CD1c-positive myeloid dendritic cell (primary cell): Measurements from ENCODE around the gene PIK3R5.

Experiments
- DNase-seq: peaks from one replicate; pipeline ENCODE4 v3.0.0-alpha.2; 2016; ENCODE audit errors: extremely low spot score

PIK3R5 gene

DNA sequence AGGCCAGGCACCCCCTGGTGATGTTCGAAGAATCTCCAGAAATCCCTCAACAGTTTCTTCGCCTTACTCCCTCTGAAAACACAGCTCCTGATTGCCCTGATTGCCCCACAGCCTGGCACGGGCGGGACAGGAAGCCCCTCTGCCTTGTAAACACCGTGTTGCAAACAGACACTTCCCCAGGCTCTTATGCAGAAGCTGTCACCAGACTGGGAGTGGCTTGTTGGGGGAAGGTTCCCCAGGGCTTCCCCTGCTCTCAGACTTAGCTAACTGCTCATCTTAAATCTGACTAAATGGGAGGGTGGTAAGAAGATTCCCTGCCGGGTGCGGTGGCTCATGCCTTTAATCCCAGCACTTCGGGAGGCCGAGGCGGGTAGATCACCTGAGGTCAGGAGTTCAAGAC, 11.2 kb downstream of the PIK3R5 start:
- DNase-seq, result peak; percentile 95

DNA sequence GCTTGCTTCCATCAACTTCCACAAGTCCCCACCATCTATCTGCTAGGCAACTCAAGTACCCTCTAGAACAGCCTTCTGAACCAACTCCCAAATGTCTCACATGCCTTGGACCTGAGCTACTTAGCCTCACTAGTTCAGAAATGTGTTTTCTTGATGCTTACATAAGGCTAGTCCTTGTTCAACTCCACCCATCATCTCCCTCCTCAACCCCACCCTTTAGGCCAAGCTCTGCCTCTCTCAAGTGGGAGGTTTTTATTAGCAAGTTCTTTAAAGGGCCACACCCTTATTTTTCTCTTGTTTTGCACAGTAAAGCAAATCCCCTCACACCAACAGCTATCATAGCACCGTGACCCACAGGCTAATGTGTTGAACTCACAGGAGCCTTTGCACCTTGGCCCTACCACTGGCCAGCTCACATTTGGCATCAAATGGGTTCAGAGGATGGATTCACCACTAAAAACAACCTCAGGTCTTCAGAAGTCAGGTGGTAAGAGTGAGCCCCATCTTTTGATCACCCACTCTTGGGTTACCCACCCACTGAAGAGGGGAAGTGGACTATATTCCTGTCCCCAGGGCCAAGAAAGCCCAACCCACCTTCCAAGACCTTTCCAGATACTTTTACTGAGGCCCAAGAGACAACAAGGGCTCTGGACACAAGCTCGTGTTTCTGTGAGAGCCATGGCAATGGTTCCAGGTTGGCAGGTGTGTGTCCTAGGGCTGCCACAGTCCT, 12.2 kb downstream of the PIK3R5 start:
- DNase-seq, result peak; percentile 38

DNA sequence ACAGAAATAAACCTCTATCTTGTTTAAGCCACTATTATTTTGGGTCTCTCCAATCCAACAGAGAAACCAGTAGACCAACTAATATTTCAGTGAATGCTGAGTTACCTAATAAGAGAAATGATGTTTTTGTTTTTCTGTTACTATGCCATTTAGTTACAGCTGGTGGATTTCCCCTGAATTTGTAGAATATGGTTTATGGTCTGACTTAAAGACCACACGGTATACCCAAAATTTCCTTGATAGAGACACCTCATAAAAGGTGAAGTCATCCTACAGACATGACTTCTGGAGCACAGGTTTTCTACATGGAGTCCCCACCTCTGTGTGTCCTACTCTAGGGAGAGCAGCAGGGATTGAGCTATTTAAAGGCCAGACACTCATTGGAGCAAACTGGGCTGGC, 13.3 kb downstream of the PIK3R5 start:
- DNase-seq, result no peak

DNA sequence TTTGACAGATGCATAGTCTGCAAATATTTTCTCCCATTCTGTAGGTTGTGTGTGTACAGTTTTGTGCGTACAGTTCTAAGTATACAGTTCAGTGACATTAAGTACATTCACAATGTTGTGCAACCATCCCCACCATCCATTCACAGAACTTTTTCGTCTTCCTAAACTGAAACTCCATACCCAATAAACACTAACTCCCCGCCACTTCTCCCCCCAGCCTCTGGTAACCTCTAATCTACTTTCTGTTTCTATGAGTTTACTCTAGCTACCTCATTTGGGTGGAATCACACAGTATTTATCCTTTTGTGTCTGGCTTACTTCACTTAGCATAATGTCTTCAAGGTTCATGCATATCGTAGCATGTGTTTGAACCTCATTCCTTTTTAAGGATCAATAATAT, 14.3 kb downstream of the PIK3R5 start:
- no peak for DNase-seq

DNA sequence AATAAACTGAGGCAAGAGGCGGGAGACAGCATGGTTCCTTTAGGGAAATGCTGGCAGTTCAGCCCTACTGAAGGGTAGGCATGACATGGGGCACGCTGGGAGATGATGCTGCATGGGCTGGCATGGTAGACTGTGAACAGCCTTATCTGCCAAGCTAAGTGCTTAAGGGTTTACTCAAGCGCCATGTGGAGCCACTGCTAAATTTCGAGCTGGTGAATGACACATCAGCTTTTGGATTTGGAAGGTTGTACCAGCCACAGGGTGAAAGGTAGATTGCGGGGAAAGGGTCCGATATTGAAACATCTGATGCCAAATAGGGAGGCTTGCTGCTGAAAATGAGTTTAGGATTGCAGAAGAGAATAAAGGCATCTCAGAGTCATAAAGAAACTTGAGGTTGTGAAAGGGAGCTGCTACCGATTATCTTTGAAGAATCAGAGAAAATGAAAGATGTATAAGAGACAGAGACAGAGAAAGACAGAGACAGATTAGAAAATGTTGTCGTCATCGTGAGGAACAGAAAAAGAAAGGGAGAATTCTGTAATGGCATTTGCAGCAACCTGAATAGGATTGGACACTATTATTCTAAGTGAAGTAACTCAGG, 16.3 kb downstream of the PIK3R5 start:
- DNase-seq, result no peak

DNA sequence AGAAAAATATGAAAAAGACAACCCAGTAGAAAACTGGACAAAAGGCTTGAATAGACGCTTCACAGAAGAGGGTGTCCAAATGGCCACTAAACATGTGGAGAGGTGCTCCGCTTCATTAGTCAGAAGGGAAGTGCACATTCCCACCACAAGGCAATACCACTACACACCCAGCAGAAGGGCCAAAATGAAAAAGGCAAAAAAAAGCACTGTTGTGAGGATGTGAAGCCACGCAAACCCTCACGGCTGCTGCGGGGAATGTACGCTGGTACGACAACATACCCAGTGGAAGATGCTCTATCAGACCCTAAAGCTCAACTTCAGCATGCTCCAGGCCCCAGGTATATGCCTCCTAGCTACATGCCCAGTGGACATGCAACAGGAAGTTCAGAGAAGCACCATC, 17.0 kb downstream of the PIK3R5 start:
- DNase-seq, result no peak

DNA sequence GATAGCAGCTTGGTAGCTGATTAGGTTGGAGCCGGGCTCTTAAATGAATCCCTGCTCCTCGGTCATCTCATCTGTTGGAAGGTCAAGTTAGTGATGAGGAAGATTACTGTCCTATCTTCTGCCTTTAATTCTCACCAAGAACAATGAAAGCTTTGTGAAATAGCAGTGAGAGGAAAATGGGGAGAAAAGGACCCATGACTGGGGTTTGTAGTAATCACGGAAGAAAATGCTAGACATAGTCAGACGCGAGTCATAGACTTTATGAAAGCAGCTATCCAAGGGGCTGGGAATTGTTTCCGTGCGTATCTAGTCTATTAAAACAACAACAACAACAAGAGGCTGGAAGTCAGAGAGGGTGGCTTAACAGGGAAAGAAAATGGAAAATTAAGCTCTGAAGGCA, 18.3 kb downstream of the PIK3R5 start:
- no peak for DNase-seq

DNA sequence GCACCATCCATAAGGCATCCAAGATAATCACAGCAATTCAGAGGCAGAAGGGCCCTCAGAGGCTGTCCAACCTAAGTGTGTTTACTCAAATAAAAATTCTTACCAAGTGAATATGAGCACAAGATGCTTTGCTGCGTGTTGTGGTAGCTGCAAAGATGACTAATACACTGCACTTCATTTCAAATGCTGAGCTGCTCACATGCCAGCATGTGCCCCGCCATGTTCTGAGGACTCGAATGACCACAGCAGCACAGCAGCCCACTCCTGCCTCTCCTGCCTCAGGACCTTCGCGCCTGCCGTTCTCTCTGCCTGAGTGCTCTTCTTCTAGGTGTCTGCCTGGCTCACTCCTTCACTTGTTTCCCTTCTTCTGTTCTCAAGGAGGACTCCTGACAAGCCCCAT, 19.0 kb downstream of the PIK3R5 start:
- no peak for DNase-seq

DNA sequence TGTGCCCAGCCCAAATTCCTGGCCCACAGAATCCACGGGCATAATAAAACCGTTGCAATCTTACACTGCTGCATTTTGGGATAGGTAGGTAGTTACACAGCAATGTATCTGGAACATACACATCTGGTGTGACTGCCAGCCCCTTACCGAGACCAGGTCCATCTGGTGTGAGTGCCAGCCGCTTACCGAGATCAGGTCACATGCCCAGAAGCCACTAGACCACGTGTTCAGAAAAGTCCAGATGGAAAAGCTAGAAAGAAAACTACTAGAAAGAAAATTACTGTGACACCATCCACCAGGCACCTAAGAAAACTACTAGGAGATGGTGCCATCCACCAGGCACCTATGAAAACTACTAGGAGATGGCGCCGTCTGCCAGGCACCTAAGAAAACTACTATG, 19.4 kb downstream of the PIK3R5 start:
- DNase-seq, result no peak

DNA sequence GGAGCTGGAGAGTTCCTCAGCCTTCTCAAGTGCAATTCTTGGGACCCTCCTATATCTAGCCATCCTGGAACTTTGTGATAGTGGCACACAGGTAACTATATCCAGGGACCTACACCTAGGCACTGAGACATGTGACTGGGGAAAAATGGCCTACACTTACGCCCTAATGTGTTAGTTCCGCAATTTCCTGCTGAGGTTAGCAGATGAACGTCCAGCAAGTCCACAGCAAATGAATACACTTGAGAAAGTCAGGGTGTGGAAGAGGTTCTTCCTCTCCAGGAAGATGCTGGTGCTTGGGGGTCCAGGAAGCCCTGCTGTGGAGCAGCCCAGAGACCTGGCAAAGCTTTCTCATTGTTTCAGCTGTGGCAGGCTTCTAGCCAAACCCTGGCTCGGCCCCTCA, 20.8 kb downstream of the PIK3R5 start:
- DNase-seq, result peak; percentile 63

DNA sequence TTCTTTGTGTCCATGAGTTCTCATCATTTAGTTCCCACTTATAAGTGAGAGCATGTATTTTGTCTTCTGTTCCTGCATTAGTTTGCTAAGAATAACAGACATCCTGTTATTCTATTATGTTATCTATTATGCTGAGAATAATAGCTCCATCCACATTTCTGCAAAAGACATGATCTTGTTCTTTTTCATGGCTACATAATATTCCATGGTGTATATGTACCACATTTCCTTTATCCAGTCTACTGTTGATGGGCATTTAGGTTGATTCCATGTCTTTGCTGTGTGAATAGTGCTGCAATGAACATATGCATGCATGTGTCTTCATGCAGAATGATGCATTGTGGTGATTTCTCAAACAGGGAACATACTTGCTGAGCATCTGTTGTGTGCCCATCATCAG, 21.4 kb downstream of the PIK3R5 start:
- no peak for DNase-seq

DNA sequence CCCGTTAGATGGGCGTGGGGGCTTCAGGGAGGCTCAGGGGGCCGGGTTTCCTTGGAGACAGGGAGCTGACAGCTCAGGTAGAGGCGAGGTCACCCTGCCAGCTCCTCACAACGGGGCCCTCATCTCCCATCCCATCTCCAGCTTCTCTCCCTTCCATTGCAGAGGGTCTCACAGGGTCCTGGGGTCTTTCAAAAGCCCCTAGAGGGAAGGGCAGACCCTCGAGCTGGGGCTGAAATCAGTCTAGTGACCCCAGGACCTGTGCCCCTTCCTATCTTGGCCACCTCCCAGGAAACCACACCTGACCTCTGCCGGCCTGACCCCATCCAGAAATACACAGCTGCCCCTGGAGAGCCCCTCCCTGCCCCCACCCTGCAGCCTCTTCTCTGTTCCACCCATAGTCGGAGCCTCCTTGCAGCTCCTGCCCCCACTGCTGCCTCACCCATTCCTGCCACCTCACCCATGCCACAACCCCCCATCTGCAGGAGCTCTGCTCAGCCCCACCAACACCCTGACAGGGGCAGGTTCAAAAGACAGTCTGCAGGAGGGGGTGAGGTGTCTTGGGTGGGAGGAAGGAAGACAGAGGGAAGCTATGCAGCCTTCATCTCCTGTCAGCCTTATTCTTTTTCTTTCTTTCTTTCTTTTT, 23.4 kb downstream of the PIK3R5 start:
- DNase-seq, result no peak

DNA sequence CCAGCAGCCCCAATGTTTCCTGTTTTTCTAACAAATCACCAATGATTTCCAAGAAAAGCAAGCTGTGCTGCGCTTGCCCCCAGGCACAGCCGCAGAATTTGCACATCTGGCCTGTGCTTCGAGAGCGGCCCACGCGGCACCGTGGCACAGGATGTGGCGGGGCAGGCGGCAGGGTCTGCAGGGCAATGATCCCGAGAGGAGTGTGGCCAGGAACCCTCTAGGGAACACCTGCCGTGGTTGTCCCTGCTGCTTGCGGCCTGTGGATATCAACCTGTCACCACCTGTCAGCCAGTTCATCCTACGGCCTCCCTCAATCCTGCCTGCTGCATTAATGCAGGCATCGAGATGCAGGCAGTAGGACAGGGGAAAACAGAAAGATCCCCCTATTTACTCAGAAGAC, 24.0 kb downstream of the PIK3R5 start:
- DNase-seq, result peak; percentile 67

DNA sequence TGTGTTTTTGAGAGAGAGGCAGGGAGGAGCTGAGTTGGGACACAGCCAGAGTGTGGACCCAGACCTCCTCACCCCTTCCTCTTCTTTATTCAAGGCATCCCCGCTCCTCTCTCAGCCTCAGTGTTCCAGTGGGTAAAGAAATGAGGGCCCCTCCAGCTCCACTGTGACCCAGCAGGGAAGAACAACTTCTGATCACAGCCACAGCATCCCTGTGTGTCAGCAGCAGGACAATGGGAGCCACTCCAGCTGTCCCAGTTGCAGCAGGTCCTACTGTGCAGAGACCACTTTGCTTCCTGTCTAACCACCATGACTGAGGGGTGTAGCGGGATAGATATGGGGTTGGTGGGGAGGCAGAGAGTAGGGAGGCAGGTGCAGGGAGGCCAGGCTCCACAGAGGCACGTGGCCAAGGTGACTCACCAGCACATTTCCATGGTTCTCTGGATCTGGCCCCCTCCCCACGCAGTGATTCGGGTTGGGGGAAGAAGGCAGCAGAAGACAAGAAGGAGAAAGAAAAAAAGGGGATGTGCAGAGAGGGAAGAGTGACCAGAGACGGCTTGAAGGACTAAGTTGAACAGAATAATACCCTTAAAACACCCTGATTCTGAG, 24.5 kb downstream of the PIK3R5 start:
- peak; percentile 42 for DNase-seq

DNA sequence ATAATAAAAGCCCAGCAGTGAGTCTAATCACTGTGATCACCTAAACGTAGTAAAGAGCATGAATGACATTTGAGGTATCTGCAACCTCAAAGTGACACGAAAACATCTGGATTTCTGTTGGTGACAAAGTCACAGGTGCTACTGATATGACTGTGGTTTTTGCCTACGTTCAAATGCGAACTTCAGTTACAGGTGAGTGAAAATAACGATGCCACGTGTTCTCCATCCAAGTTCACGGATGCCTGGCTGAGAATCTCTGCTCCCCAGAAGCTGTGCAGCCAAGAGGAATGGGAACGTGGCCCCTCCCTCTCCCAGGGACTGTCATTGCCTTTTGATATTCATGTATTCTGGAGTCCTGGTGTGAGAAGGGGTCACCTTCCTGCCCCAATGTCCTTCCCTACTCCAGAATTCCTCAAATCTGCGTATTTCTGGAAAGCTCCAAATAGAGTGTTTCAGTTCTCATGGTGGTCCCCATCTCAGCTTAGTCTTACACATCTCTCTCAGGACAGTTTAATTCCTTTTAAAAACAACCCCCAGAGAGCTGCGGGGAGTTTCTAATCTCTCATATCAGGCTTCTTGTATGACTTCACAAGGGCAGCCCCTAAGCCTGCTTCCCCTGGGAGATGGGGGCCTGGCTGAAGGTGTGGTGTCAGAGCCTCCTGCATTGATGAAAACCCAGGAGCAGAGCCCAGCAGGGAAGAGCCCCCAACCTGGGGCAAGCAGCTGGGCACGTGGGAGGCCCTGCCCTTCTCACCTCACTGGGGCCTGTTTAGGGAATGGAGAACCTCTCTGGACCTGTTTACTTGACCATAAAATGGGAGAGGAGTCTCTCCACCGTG, 25.8 kb downstream of the PIK3R5 start:
- DNase-seq, result no peak

DNA sequence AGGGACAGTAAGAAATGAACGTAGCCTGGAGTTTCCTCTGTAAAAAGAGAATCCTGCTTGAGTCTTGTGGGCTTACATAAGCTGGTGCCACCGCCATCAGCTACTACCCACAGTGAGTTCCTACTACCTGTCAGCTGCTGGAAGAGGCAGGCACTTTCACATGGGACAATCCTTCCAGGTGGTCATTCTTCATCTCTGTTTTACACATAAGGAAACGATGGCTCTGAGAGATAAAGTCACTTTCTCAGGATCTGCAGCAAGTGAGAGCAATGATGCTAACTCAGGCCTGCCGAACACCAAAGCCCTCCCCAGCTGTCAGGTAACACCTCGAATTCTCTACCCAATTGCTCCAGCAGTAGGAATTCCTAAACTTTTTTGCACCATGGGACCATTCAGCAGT, 26.6 kb downstream of the PIK3R5 start:
- no peak for DNase-seq

DNA sequence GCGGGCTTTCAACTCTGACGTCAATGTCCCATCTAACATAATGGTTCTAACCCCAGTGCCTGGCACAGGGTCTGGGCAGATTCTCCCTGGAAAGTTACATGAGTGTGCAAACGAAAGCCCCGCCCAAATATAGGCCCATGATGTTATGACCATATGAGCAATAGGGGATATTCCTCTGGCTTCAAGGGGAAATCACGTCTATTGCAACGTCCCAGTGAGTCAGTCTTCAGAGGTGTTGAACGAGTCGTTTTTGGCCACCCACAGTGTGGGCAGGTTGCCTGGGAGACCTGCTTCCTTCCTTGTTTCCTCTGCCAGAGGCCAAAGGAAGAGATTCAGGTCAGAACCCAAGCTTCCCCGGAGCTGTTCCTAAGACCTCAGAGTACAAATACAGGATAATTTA, 30.3 kb downstream of the PIK3R5 start:
- peak; percentile 96 for DNase-seq

DNA sequence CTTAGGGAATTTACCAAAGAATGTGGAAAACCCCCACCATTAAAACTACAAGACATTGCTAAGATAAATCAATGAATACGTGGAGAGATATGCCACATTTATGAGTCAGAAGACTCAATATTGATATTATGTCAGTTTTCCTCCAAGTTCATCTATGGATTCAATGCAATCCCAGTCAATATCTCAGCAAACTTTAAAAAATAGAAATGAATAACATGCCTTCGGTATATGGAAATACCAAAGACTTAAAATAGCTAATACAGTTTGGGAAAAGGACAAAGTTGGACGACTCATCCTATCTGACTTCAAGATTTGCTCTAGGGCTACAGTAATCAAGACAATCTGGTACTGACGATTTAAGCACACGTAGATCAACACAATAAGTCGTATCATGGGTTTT, 31.2 kb downstream of the PIK3R5 start:
- DNase-seq, result no peak

DNA sequence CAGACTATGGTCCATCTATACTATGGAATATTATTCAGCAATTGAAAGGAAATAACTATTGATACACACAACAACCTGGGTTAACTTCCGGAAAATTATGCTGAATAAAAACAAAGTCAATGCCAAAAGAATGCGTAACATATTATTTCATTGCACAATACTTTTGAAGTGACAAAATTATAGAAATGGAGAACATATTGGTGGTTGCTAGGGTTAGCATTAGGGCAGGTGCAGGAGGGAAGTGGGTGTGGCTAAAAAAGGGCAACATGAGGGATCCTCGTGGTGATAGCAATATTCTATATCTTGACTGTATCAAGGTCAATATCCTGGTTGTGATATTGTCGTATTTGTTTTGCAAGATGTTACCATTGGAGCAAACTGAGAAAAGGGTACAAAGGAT, 34.9 kb downstream of the PIK3R5 start:
- DNase-seq, result peak; percentile 60

DNA sequence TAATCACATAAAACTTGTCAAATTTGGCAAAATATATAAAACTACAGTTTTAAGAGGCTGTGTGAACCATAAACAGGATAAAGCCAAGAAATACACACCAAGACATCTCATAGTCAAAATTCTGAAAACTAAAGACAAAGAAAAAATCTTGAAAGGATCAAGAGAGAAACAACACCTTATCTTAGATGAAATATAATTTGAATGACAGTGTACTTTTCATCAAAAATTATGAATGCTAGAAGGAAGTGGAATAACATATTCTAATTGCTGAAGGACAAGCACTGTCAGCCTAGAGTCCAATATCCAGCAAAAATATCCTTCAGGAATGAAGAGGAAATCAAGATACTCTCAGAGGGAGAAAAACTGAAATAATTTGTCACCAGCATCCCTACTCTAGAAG, 37.2 kb downstream of the PIK3R5 start:
- DNase-seq, result no peak

DNA sequence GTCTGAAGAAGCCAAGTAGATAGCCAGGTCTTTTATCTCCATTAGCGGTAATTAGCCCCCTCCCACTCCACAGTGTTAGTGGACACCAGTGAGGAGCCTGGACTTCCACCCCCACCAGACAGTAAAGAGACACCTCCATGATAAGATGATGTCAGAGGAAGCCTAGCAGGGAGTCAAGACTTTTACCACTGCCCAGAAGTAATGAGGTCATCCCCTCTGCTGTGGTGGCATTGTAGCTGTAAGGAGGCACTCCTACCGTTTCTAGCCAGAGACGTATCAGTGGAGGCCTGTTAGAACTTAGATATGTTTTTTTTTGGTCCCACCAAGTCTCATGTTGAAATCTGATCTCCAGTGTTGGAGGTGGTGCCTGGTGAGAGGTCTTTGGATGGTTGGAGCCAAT, 38.1 kb downstream of the PIK3R5 start:
- DNase-seq, result no peak

DNA sequence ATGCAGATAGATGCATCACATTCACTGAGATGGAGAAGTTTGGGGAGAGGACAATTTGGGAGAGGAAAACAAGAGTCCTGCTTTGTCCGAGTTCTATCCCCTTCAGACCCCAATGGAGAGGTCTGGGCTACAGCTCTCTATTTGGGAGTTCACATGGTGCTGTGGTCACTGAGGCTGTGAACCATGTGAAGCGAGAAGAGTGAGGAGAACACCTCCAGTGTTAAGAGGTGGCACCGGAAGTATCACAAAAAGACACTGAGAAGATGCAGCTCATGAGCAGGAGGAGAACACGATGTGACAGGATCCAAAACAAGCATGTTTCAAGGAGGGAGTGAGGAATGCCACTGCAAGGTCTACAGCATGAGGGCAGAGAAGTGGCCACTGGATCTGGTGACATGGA, 39.7 kb downstream of the PIK3R5 start:
- DNase-seq, result no peak
